IPS-NIHi11 (cell line): Measurements from ENCODE around the gene FXYD3.

ENCODE experiments used
- DNase-seq: peaks from one replicate; pipeline ENCODE4 v3.0.0; 2012; ENCODE audit warnings: mixed read lengths, low spot score

Gene FXYD3

DNA sequence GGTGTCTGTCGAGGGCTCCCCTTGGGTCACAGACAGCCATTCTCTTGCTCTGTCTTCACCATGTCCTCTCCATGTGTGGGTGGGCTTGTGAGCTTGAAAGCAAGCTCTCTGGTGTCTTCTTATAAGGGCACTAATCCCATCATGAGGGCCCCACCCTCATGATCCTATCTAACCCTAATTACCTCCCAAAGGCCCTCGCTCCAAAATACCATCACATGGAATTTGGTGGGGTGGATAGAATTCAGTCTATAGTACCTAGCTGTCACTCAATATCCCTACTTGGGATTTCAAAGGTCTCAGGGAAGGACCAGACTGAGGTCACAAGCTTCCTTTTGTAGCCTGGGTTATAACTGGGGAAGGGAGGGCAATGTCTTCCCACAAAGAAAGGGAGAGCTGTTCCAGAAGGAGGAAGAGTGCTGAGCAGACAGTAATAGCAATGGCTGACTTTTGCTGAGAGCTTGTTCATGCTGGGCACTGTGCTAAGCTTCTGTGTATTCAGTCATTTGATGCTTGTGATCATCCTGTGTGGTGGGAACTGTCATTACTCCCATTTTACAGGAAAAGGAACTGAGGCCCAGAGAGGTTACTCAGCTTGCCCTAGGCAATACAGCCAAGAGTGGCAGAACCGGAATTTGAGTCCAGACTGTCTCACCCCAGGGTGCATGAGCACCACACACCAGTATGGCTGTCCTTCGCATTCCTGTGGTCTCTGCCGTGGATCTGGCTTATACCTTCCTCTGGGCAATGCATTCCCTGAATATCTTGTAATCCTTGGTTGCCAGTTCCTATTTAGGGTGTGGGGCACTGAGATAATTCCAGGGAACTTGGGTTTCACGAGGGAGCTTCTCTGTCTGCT is 47.1 kb downstream of the FXYD3 start:
- no peak for DNase-seq

GRCh38 chr19:35164418-35164817 is 48.8 kb downstream of the FXYD3 start:
- no peak for DNase-seq

GRCh38 chr19:35165200-35166058 is 49.8 kb downstream of the FXYD3 start:
- DNase-seq, result no peak

GRCh38 chr19:35166100-35167063 is 50.8 kb downstream of the FXYD3 start:
- no peak for DNase-seq

- DNase-seq, result no peak
Measured at GRCh38 chr19:35167251-35168119, 51.9 kb downstream of the FXYD3 start.

DNA sequence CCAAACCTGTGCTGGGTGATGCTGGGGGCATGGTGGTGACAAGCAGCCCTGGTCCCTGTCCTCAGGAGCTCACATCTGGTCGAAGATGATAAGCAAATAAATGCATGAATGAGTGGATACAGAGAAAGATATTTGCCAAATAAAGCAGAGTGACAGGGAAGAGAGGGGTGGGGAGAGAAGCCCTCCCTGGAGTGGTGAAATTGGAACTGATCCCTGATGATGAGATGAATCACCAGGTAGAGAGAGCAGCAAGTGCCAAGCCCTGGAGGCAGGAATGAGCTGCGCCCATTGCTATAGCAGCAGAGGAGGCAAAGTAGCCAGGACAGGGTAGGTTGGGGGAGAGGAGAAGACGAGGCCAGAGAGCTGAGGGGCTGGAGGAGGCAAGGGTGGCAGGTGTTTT is 52.6 kb downstream of the FXYD3 start:
- DNase-seq, result no peak

DNA sequence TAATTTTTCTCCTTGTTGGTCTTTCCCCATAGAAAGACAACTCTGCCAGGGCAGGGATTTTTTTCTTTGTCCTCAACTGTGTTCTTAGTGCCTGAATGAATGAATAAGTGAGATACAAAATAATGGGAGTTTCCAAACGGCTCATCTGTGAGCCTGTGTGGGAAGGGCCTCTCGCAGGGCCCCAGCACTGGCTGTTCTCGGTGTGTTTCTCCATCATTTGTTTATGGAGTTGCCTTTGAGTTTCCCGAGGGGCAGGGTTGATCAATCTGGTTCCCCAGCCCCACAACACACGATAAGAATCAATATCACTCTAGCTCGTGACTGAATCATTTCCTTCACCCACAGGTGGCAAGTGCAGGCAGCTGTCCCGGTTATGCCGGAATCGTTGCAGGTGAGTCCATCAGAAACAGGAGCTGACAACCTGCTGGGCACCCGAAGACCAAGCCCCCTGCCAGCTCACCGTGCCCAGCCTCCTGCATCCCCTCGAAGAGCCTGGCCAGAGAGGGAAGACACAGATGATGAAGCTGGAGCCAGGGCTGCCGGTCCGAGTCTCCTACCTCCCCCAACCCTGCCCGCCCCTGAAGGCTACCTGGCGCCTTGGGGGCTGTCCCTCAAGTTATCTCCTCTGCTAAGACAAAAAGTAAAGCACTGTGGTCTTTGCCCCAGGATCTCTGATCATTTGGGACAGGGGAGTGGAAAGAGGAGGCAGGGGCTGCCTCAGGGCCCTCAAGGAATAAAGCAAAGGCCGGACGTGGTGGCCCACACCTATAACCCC is 53.8 kb downstream of the FXYD3 start:
- no peak for DNase-seq

GRCh38 chr19:35170359-35171061 is 54.9 kb downstream of the FXYD3 start:
- DNase-seq, result no peak

DNA sequence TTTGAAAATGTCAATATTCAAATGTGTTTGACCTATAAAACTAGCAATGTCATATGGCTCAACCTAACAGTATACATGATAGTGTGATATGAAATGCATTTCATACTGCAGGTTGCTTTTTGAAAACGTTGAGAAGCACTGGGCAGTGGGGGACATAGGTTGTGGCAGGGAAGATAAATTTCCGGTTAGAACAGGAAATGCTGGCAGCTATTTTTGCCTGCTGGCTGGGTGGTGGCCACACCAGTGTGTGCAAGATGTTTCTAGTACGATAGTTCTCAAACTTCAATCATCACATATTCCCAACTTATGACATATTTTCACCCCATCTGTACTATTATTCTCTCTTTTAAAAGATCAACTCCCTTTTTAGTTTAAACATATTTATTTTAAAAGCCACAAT is 56.1 kb downstream of the FXYD3 start:
- DNase-seq, result no peak
